ENCODE results near the gene PARP11.

PARP11 gene

DNA sequence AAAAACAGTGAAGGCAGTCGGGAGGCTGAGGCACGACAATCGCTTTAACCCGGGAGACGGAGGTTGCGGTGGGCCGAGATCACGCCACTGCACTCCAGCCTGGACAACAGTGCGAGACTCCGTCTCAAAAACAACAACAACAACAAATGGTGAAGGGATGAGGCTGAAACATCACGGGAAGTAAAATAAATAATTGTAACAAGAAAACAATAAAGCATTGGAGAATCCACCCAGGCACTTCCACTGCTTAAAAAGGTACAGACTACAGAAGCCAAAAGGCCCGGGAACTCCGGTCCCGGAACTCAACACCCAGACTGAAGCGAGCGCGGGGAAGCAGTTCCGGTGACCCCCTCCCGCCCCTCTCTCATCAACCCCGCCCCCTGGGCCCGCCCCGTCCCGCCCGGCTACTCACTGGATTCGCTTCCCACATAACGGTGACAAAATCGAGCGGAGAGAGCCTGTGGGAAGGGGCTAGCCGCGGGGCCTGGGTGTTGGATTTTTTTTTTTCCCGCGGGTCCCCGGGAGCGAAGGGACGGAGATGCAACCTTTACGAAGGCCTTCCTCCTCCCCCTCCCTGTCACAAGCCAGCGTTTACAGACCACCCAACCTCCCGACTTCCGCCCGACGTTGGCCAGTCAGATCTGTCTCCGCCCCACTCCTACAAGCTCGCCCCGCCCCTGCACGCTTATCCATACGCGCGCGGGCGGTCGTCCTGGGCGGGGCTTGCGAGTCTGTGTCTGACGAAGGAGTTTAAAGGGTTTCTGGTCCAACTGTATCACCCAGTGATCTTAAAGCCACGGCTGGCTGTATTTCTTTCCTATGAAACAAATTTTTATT is at the start of gene PARP11:
PARP11 (minus strand) TSS at position 600 of the 837 bp plus-strand sequence; CDS start at position 430, 170 bp downstream.
- DNase-seq, result peak; percentile 98

DNA sequence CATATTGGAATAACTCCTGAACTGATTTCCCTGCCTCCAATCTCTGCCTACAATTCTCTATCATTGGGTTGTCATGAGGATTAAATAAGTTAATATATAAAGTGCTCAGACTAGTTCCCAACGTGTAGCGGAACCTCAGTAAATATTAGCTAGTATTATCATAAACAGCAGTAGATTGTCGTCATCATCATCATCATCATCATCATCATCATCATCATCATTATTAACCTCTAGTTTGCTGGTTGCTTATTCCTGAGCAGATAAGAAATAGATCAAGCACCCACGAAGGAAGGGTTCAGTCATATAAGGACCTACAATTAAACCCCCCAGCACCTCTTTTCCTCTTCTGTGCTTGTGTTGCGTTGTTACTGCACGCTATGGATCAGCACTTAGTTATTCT is 48.8 kb upstream of the PARP11 start:
- DNase-seq, result no peak

- DNase-seq, result no peak
Observed at GRCh38 chr12:3921526-3921925, 48.3 kb upstream of the PARP11 start.

GRCh38 chr12:3921151-3921471 is 47.9 kb upstream of the PARP11 start:
- DNase-seq, result no peak

DNA sequence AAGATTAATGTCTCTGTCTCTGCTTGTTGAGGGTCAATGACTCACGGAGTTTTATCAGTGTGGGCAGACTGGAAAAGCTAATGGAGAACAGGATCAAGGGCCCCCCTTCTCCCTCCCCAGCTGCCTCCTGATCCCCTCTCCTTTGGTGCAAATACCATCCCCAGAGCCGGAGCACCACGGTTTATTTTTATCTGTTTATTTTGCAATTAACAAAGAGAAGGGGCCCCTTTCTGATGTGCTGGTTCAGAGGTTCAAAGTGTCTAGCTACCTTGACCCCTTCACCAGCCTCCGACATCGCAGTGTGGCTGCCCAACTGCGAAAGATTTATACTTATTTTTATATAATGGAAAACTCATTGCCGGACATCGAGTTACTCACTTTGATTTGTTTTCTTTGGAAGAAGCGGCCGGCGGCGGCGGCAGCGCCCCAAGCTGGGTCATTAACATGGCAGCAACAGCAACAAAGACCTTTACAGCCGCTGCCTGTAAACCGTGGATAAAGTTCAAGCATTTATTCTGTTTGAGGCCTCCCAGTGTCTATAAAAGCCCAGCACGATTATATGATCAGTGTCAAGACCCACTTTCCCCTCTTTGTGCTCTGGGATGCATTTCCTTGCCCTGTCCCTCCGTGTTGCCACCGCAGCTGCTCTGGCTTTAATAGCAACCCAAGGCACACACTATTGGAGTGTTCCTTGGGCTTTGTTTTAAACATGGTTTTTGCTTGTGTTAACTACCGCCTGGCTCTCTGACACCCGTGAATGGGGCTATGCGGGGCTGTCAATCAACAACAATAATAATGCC is 47.4 kb upstream of the PARP11 start:
- no peak for DNase-seq

- peak; percentile 38 for DNase-seq
Observed at GRCh38 chr12:3913278-3913677, 40.1 kb upstream of the PARP11 start.

GRCh38 chr12:3912863-3913262 is 39.7 kb upstream of the PARP11 start:
- DNase-seq, result no peak

DNA sequence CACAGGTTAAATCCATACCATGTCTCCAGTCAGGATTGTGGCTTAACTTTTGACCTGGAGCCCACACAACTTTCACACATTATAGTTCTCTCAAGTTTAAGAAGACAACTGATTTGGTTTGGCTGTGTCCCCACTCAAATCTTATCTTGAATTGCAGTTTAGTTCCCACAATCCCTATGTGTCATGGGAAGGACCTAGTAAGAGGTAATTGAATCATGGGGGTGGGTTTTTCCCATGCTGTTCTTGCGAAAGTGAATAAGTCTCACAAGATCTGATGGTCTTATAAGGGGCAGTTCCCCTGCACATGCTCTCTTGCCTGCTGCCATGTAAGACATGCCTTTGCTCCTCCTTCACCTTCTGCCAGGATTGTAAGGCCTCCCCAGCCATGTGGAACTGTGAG is 38.2 kb upstream of the PARP11 start:
- DNase-seq, result no peak

DNA sequence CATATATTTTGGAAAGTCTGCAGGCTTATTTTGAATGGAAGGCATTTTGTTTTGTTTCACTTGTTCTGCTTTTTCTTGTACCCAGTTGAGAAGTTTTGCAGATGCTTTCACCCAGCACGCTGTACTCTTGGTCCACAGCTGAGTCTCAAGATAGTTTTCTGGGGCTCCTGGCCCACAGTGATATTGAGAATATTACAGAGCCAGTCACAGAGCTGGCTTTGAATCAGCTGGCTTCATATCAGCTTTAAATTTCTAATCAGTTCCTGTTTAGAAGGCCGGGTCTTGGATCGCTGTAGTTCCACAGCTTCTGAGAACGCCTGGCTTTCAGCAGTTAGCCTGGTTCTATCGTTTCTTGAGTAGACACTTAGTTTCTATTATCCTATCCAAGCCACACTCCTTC is 32.5 kb upstream of the PARP11 start:
- no peak for DNase-seq

DNA sequence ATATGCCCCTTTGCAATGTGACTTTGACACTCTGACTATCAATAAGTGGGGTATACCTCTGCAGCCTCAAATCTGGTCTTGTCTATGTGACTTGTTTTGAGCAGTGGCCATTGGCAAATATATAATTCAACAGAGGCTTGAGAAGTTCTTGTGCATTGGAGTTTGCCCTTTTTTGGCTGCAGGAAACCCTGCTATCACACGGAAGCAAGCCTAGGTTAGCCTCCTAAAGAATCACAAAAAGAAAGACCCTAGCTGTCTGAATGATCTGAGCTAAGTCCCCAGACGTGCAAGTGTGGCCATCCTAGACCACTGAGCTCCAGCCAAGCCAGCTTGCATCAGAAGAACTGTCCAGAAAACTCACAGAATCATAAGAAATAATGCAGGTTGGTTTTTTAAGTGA is 31.8 kb upstream of the PARP11 start:
- no peak for DNase-seq

GRCh38 chr12:3902921-3903320 is 29.7 kb upstream of the PARP11 start:
- no peak for DNase-seq

GRCh38 chr12:3901116-3901515 is 27.9 kb upstream of the PARP11 start:
- no peak for DNase-seq

GRCh38 chr12:3898756-3899155 is 25.6 kb upstream of the PARP11 start:
- no peak for DNase-seq

DNA sequence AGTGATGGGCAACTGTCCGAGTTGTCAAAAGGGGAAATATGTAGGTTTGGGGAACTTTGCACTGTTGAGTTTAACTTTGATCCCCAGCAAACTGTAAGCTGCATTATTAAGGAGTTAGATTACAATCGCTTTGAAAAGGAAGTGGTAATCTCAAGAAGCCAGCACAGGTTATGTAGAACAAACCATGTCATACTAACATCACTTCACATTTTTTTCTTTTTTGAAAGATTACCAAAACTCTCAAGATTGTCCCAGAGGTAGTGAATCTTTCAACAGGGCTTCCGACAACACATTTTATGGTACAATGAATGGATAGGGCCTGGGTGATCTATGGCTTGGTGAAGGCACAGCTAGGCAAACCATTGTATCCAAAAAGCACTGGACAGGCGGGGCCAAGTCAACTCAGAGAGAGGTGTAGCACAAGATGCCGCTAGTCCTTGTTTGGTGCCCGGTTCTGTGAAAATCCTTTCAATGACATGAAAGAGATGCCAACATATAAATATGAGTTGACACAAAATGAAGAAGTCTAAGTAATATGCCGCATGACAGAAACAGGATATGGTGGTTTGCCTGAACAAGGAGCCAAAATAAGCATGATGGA is 24.3 kb upstream of the PARP11 start:
- DNase-seq, result peak; percentile 19

DNA sequence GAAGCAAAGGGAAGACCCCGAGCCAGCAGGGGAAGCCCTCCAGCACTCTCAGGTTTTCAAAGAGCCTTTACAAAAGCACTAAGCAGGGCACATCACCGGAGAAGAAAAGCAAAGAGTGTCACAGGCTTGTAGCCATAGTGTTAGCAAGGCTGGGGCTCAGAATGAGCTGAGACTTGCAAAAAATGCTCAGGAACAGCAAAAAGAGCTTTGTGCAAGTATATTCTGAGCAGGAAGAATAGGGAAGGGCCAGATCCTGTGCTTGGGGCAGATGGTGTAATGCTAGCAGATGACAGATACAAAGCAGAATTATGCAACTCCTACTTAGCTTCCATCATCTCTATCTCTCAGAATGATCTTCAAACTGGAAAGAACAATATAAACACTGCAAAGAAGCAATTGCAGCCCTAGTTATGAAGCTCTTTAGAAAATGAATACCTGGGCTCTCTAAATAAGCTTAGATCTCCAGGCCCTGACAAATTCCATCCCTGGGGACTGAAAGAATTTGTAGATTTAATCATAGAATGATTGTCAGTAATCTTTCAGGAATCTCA is 23.7 kb upstream of the PARP11 start:
- DNase-seq, result no peak

DNA sequence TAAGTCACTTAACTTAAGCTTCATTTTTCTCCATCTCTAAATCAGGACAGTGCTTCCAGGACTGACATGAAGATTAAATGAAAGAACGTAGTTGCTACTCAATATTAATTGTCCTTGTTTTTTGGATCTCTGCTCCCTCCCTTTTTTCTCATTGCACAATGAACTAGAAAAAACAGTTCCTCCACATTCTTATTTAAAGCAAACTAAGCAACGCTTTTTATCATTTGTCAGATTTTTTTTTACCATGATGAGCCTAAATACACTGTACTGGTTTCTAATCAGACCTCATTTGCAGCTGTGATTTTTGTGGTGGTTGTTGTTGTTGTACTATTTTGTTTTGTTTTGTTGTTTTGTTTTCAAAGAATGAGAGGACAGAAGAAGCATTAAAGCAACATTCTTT is 23.2 kb upstream of the PARP11 start:
- no peak for DNase-seq

DNA sequence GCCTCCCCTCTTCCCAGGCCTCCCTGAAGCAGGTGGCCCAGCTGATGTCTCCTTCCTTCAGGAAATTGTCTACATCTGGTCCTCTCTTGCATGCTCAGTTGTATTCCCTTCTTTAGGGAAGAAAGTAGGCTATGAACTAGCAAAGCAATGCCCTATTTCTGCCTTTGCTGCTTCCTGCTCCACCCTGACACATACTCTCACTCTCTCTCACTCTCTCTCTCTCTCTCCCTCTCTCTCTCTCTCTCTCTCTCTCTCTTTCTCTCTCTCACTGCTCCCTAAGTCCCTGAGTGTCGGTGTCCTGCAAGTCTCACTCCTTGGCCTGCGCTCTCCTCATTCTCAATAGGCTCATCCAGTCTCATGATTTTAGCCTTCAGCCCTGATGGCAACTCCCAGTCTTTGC is 19.4 kb upstream of the PARP11 start:
- no peak for DNase-seq

DNA sequence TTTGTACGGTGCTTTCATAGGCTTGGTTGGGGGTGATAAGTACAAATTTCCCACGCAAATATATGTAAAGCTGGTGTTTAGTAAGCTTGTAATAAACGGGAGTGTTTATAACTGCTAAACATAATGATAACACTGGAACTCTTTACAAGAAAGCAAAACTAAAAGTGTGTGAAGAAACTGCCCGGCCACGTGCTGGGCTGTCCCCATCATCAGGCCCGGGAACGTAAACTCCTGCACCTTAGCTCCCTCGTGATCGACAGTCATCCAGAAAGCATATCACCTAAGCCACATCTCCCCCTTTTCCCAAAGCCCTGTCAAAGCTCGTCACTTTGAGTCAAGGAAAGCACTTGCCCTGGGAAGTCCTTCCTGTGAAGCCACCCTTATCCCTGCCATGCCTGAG is 18.0 kb upstream of the PARP11 start:
- DNase-seq, result no peak

DNA sequence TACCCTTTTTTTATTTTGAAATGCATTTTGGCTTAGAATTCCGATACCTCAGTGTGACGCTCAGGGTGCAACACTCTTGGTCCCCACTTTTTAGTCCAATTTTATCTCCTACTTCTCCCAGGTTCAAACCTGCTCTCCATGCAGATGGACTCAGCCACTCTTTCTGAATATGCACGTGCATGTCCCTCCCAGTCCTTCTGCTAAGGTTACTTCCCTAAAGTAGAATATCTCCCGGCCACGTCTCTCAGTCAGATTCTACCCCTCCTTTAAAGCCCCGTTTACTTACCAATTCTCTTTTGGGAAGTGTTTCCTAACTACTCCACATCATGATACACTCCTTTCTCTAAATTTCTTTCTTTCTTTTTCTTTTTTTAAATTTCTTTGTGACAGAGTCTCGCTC is 15.5 kb upstream of the PARP11 start:
- no peak for DNase-seq

DNA sequence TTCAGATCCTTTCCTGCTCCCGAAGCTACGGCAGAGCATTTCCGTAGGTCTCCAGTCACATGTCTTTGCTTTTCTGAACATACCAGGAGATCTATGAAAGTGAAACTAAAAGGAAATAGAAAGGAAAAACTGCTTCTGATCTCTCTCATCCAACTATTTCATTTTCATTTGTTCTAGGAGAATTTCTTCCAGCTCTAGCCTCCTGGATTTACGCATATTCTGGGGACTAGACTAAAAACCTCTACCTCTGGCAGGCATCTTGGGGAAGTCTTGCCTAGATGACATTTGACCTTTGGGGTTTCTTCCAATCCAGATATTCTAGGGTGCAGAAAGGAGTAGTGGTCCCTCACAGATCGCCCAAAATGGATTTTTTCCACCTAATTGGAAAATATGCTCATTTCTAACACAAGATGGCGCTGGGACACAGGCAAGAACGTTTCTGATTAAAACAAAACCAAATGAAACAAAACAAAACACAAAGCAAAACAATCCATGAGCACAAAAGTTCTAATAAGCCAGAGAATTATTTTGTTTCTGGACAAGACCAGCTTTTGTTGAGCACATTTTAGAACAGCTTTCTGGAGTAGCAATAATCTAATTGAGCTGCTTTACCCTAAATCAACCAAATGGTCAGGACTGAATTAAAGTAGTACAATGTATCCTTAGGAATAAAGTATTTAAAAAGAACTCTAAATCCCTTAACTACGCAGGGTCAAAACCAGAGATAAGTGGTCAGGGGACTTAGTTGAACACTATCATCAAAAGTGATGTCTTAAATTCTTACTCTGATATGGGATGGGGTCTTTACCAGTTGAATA is 12.3 kb upstream of the PARP11 start:
- peak; percentile 21 for DNase-seq

- DNase-seq, result no peak
Observed at GRCh38 chr12:3884671-3885070, 11.5 kb upstream of the PARP11 start.

DNA sequence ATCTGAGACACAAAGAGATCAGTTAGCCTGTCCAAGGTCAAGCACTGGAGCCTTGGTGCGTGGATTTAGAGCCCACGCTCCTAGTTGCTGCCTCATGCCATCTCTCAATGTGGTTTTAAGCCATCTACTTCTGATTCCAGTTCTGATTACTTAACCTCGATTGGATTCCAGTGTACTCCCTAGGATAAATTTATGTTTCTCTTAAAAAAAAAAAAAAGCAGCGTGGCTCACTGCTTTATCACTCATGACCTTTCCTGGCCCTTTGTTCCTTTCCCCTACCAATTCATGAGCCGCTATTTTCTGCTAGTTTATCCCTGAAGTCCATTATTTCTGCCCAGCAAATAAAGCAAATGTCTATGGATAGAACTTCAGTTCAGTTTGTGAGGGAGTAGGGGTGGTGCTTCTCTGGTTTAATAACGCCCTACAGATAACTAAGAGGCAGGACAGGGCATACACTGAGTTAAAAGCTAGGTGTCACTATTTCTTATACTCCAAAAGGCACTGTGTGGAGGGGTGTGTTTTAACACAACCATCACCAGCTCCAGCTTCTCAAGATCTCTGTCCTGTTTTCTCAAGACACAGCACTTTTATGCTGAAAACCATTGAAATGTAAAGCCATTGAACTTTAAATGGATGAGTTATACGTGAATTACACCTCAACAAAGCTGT is 9.8 kb upstream of the PARP11 start:
- DNase-seq, result no peak
